Measurements from ENCODE around the gene FBXL12.

DNA sequence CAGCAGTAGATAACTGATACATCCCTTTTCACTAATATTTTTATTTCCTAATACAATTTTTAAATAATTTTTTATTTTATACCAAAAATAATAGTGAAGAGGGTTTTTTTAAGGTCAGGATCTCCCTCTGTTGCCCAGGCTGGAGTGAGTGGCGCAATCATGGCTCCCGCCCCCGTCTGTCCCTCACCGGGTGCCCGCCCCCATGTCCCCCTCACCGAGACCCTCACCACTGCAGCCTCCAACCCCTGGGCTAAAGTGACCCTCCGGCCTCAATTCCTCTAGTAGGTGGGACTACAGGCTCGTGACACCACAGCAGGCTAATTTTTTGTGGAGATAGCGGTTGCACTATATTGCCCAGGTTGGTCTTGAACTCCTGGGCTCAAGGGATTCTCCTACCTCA is 32.5 kb downstream of the FBXL12 start:
- no peak for TF ChIP-seq YY1 (IDR thresholded peaks at IDR 0.05)
- no peak for TF ChIP-seq CTCF (IDR thresholded peaks at IDR 0.05; ENCODE audit: low read depth, low read length, missing input control)
- TF ChIP-seq RXRA (IDR thresholded peaks at IDR 0.05): no peak
- no peak for TF ChIP-seq RAD21 (IDR thresholded peaks at IDR 0.05)
- TF ChIP-seq REST (IDR thresholded peaks at IDR 0.05): no peak

All from liver (tissue), 3 donors.